Stimulated activated CD8-positive, alpha-beta memory T cell treated with anti-CD3 and anti-CD28 coated beads, Interleukin-4, amount 100 ng/mL, for 4 hours (primary cell): ENCODE measurements around the gene KCNJ2.

Source experiments
- DNase-seq, 2 donors: peaks; one replicate each; pipeline ENCODE4 v3.0.0-alpha.2; 2020; ENCODE audit warnings: low read depth in 2 of 2, low spot score in 1 of 2

KCNJ2 gene

DNA sequence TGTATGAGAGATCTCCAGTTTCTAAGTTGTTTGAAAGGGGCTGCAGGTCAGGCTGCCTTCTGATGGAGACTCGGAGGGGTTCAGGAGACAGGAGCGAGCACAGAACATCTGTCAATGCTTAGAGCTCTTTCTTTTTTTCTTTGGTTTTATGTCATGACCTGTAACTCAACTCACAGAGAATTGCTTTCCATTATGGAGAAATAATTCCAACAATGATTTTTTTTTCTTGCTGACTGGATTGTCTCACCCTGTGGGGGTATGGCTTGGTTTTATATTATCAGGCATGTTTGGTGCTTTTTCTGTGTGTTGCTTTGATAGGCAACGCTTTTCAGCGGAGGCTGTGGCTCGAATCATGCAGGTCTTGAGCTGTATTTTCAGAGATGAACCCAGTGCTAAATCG, 10.7 kb upstream of the KCNJ2 start:
- DNase-seq = no peak

DNA sequence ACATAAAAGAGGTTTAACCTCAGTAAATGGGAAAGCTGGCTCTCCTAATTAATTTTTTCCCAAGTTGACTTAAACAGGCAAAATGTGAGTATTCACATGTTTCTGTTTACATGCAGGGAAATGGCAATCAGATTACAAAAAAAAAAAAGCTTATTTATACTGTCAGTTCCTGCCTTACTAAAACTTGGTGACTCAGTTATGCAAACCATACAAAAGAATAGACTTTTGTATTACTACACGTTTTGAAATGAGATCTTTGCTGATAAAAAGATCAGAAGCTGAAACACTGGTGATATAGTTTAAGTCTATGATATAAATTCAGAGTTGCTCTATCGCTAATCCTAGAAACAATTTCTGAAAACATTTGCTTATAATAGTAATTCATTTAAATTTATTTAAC, 9.4 kb upstream of the KCNJ2 start:
- no peak for DNase-seq

GRCh38 chr17:70161519-70161918, 7.8 kb upstream of the KCNJ2 start:
- DNase-seq = no peak

GRCh38 chr17:70165383-70165782, 3.9 kb upstream of the KCNJ2 start:
- no peak for DNase-seq

DNA sequence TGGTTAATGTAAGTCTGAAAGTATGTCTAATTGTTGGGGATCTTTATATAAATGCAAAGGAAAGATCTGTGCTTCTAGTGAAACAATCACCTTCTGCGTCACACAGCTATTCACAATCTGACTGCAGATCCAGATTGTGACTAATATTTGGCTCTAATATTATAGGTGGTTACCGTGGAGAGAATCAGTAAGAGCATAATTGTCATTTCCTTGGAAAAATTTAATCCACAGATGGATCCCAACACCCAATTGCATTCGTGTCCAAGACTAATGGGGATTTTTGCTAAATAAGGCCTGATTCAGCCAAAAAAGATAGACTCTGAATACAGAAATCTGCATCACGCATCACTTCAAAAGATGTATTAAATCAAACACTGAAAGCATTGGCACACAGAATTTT, 2.7 kb upstream of the KCNJ2 start:
- no peak for DNase-seq

DNA sequence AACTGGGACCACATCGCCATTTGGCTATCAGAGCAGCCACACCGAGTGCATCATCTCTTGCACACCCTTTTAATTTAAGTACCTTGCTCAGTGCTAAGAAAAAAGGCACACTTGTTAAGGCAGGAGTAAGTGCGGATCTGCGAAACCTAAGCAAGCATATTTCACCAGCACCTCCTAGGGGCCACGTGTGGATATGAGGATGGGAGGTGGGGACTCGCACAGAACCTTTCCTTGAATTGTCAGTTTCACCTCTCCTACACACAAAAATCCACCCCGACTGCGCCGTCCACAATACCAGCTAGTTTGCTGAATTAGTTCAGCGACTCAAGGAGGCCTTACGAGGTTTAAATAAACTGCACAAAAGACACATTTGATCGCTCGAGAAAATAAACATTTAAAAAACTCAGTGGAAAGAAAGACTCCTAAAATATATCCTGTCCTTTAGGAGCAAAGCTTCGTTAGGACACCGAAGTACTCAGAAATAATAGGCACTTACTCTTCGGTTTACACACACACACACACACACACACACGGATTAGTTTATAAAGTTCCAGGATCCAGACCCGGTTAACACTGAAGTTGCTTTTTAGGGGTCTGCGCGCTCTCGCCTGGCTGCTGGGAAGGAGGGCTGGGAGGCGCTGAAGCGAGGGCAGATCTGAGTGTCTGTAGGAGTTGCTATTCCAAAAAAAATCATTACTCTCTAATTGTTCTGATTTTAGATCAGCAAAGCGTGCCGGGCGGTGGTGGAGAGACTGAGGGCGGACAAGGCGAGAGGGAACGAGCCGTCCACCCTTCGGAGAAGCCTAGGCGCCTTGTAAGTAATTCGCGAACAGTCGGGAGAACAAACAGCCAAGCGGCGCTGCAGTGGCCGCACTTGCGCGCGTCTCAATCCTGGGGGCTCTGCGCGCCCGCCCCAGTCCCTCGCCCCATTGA, 1.0 kb upstream of the KCNJ2 start:
- no peak for DNase-seq

- DNase-seq = no peak
Measured at GRCh38 chr17:70169709-70170597, 621 bp downstream of the KCNJ2 start.

- no peak for DNase-seq
Measured at GRCh38 chr17:70171159-70171558, 1.8 kb downstream of the KCNJ2 start.

GRCh38 chr17:70172449-70172848, 3.1 kb downstream of the KCNJ2 start:
- DNase-seq = no peak

DNA sequence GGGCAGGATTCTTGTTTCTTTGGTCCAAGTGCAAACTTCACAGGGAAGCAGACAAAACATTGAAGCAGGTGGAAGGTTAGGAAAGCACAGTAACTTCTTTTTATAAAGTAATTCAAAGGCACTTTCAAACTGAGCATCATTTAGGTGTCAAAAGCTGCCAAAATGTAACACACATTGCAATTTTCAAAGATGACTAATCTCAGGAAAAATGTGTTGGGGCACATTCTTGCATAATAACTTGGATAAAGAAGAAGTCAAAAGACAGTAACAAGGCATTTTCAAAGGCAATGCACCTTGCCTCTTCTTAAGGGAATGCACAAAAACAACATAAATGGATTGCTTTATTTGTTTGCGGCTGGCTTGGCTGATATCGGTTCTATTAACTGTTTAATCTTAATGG, 3.6 kb downstream of the KCNJ2 start:
- DNase-seq = no peak

GRCh38 chr17:70173681-70174080, 4.3 kb downstream of the KCNJ2 start:
- no peak for DNase-seq

DNA sequence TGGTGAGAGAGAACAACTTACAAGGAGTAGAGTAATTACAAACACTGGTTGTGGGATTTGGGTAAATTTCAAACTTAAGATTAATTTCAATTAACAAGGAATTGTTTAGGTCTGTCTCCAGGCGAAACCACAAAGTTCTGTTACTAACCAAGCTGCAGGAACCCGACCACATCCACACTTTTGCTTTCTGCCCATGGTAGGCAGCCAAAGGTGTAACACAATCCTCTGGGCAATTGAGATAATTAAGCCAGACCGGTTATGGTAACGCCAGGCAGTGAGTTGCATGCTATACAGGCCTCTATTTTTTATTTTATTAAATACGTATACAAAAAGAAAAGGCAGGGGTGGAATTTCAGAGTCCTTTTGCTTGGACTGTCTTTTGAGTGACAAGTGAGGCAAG, 12.0 kb downstream of the KCNJ2 start:
- no peak for DNase-seq

GRCh38 chr17:70181866-70182265, 12.5 kb downstream of the KCNJ2 start:
- DNase-seq = no peak

GRCh38 chr17:70183508-70183907, 14.2 kb downstream of the KCNJ2 start:
- DNase-seq = no peak

DNA sequence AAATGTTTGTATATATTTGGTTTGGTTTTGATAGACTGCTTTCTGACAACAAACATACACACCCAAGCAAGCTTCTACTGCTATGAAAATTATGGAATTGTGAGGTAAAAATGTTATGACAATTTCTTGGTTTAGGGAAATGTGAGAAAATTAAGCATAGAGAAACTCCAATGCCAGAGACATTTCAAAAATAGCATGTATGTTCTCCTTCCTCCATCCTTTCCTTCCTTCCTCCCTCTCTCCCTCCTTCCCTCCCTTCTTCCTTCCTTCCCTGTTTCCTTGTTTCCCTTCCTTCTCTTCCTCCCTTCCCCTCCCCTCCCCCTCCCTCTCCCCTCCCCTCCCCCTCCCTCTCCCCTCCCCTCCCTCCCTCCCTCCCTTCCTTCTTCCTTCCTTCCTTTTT, 14.9 kb downstream of the KCNJ2 start:
- DNase-seq = no peak

DNA sequence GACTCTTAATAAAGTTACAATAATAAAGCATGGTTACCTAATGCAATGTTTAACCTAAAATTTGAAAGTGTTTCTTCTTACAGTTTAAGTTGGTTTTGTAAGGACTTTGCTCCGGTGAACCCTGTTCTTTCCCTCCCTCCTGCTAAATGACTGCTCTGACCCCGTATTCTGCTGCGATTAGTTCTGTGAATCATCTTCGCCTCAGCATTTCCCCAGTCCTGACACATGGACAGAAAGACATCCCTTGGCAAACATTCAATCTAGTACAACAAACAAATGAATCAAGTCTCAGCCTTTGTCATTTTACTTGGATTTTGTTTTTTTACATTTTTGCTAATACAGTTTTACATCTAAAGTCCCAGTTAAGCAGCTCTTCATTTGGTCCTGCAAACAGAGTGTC, 15.4 kb downstream of the KCNJ2 start:
- DNase-seq = no peak

DNA sequence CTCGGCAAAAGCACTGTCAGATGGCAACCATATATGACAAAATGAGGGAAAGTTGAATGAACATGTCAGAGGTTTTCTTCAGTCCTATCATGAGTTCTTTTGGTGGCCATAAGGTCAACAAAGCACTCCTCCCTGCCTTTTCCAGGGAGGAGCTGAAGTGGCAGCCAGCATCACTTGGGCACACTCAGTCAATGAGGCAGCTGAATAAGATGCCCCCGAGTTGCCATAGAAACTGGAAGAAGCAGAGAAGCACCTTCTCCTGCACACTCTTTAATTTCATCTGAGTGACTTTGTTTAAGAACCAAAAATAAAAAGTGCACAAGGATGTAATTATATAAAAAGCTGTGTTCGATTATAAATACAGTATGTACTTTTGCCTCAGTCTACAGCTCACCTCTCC, 16.0 kb downstream of the KCNJ2 start:
- DNase-seq = no peak

GRCh38 chr17:70187383-70187782, 18.1 kb downstream of the KCNJ2 start:
- no peak for DNase-seq

GRCh38 chr17:70190959-70191805, 21.9 kb downstream of the KCNJ2 start:
- no peak for DNase-seq

DNA sequence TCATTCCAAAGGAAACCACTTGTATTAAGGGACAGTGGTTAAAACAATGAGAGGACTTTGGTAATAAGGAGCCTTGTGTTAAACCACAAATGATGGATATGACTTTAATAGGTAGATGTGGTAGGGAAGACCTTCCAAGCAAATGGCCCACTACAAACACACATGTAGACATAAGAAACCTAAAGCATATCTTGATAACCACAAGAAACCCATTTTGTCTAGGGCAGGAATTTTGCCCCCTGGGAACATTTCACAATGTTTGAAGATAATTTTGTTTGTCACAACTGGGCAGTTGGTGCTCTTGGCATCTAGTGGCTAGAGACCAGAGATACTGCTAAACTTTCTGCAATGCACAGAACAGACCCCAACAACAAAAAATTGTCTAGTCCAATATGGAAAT, 25.8 kb downstream of the KCNJ2 start:
- DNase-seq = no peak

DNA sequence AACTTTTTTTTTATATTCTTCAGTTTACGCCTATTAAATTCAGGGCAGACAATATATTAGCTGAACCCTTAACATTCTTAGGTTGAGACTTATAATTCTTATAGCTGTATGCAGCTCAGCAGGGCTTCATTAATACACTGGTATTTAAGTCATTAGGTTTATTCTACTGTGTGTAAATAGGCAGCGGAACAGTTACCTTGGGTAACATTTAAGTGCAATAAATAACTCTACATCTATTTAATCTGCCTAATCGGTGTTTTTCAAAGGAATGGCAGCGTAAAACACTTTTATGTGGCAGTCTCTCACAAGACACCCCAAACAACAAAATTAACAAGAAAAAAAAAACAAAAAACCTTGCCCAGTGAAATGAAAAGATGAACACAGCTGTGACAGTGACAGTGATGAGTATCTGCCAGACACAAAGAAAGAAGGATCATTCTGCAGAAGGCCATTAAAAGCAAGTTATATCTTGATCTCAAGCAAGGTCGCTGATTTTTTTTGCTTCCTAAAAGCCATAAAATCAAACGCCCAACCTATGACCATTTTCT, 32.6 kb downstream of the KCNJ2 start:
- no peak for DNase-seq
